G401 (cell line): Measurements from ENCODE around the gene CYP21A2. TPM values are rescaled to one million over a fixed set of nuclear protein-coding genes. Genes with fewer than 3 reads are reported as not detected.

ENCODE experiments used
- total RNA-seq: library from RNA; depleted of rRNA; stranded (reverse); fragments of >200 nt; shearing (Covaris generic); gene quantifications from 2 replicates; pipeline ENCODE4 v1.2.3, GENCODE V29; 2014; rRNA removed

Gene CYP21A2
- total RNA-seq, 1 experiment from 2014 or later: not detected

Other genes with a start within 250 kb of the CYP21A2 start
- 133 and 152 TPM in 2 replicates for gene VARS1, start 242.7 kb upstream of the CYP21A2 start, total RNA-seq
- gene LSM2, start 231.4 kb upstream of the CYP21A2 start, total RNA-seq: 64.0 and 104 TPM in 2 replicates
- 0.75 and 0.98 TPM in 2 replicates for gene HSPA1L, start 223.1 kb upstream of the CYP21A2 start, total RNA-seq
- 0.25 TPM in 1 of 2 replicates, not detected in the other for gene HSPA1A, start 222.9 kb upstream of the CYP21A2 start, total RNA-seq
- 201 and 209 TPM in 2 replicates for gene HSPA1B, start 210.7 kb upstream of the CYP21A2 start, total RNA-seq
- gene NEU1, start 175.6 kb upstream of the CYP21A2 start, total RNA-seq: 212 and 231 TPM in 2 replicates
- gene SLC44A4, start 159.4 kb upstream of the CYP21A2 start, total RNA-seq: 0.18 and 0.41 TPM in 2 replicates
- 57.7 and 95.3 TPM in 2 replicates for gene EHMT2, start 140.7 kb upstream of the CYP21A2 start, total RNA-seq
- gene ZBTB12, start 136.3 kb upstream of the CYP21A2 start, total RNA-seq: 20.0 and 22.3 TPM in 2 replicates
- gene C2, start 110.7 kb upstream of the CYP21A2 start, total RNA-seq: 0.98 and 3.7 TPM in 2 replicates
- gene CFB, start 92.3 kb upstream of the CYP21A2 start, total RNA-seq: not detected in 2 replicates
- gene NELFE, start 79.4 kb upstream of the CYP21A2 start, total RNA-seq: 183 and 198 TPM in 2 replicates
- gene SKIC2, start 79.2 kb upstream of the CYP21A2 start, total RNA-seq: 41.0 and 43.4 TPM in 2 replicates
- 4.3 and 7.1 TPM in 2 replicates for gene DXO, start 66.3 kb upstream of the CYP21A2 start, total RNA-seq
- 0.98 and 1.2 TPM in 2 replicates for gene C4A, start 56.4 kb upstream of the CYP21A2 start, total RNA-seq
- gene C4B, start 23.6 kb upstream of the CYP21A2 start, total RNA-seq: 0.78 and 0.86 TPM in 2 replicates
- gene TNXB, start 70.9 kb downstream of the CYP21A2 start, total RNA-seq: under 0.01 TPM in 1 of 2 replicates, not detected in the other
- 21.1 and 23.1 TPM in 2 replicates for gene ATF6B, start 89.8 kb downstream of the CYP21A2 start, total RNA-seq
- 9.5 and 20.2 TPM in 2 replicates for gene FKBPL, start 91.9 kb downstream of the CYP21A2 start, total RNA-seq
- 0.51 TPM in 1 of 2 replicates, not detected in the other for gene PRRT1, start 113.5 kb downstream of the CYP21A2 start, total RNA-seq
- gene PPT2, start 115.7 kb downstream of the CYP21A2 start, total RNA-seq: 37.3 and 38.5 TPM in 2 replicates
- 12.9 and 16.5 TPM in 2 replicates for gene EGFL8, start 126.2 kb downstream of the CYP21A2 start, total RNA-seq
- 75.4 and 80.4 TPM in 2 replicates for gene AGPAT1, start 137.7 kb downstream of the CYP21A2 start, total RNA-seq
- 122 and 128 TPM in 2 replicates for gene RNF5, start 140.0 kb downstream of the CYP21A2 start, total RNA-seq
- gene AGER, start 145.8 kb downstream of the CYP21A2 start, total RNA-seq: 3.8 and 17.4 TPM in 2 replicates
- gene PBX2, start 151.8 kb downstream of the CYP21A2 start, total RNA-seq: 109 and 123 TPM in 2 replicates
- 3.4 and 7.9 TPM in 2 replicates for gene GPSM3, start 154.2 kb downstream of the CYP21A2 start, total RNA-seq
- gene NOTCH4, start 185.7 kb downstream of the CYP21A2 start, total RNA-seq: 0.27 and 0.62 TPM in 2 replicates